ENCODE measurements around the gene RTL1. TPM values are rescaled to one million over a fixed set of nuclear protein-coding genes. Genes with fewer than 3 reads are reported as not detected.

Gene RTL1
- total RNA-seq, 1 experiment from 2014 or later = not detected

DNA sequence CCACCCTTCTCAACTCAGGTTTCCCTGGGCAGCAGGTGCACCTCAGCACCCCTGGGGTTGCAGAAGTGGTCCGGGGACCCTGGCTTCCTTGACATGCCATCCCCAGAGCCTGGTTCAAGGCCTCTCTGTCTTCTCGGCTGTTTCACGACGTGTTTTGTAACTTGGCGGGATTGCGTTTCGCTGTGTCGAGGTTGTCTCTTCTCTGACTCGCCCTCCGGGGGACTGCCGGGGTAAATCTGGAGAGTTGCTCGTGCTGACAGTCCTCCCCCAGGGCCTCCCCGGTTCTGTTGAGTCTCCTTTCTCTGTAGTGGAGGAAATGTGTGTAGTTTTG lies 52.0 kb downstream of the RTL1 start:
- no peak for DNase-seq (ENCODE audit: low spot score)

DNA sequence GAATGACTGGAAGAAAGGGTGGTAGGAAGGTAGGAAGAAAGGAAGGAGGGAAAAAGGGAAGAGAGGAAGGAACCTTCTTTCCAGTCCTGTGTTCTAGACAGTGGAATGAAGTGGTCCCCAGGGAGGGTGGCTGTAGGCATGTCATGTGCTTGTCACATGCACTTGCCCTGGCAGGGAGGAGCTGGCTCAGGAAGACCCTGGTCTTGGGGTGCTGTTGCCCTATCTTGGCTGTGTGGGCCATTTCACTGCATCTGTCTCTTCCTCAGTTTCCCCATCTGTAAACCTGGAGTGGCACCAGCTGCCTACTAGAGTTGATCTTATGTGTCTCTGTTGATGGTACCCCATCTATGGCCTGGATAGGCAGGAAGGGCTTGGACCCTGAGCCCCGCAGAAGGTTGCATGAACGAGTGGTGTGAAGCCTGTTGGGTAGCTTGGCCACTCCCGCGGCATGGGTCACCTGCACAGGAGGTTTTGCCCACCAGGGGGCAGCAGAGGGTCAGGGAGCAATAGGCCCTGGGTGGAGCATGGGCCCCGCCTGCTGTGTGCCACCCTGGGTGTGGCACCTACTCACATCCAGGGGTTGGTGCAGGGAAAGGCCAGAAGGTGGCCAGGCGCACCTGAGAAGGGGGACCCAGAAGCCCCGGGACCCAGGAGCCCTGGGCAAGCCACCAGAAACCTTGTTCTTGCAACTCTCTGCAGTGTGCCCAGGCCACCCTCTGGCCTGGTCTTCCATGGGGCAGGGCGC lies 52.5 kb downstream of the RTL1 start:
- DNase-seq (ENCODE audit: low spot score) = peak; percentile 73

DNA sequence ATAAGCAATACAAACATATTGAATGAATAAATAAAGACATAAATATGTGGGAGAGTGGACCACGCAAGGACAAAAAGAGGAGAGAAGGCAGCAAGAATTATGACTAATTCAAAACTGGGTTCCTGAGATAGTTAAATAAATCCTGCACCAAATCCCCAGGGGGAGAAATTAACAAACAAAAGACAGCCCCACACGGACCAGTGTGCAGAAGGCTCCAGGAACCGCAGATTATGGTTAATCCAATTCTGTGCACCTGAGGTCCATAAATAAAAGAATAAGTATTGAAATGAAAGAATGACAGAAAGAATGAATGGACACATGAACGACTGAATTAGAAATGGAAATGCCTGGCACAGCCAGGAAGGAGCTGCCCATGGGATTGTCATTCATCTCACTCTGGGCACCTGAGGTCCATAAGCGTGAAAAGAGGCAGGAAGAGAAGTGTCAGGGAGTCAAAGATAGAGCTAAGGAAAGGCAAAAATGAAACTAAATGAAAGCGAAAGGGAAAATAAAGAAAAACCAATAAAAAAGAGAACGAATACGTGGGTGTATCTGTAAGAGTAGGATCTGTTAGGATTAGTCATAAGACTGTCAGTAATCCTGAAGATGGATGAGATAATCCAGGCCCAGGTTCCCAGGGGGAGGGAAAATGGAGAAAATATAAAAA lies 54.3 kb downstream of the RTL1 start:
- no peak for DNase-seq (ENCODE audit: low spot score)

DNA sequence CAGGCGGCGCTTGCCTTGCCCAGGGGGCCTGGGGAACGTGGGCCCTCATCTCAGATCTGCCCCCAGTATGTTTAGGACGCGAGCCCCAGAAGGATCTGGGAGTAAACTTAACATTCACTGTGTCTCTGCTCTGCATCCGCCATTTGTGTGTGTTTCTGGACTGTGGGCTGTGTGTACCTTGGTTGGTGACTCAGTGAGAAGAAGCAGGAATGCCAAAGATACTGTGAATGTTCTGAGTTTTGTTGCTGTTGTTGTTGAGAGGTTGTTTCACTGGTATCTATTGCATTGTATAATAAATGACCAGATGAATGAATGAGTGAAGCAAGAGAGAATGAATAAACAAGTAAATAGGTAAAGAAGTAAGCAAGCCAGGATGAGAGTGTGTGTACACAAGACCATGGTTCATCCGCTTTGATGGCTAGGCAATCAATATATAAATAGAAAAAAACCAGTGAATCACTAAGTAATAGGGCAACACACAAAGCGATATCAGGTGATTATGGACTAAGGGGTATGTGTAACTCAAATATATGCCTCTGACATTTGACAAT lies 57.1 kb downstream of the RTL1 start:
- no peak for DNase-seq (ENCODE audit: low spot score)

DNA sequence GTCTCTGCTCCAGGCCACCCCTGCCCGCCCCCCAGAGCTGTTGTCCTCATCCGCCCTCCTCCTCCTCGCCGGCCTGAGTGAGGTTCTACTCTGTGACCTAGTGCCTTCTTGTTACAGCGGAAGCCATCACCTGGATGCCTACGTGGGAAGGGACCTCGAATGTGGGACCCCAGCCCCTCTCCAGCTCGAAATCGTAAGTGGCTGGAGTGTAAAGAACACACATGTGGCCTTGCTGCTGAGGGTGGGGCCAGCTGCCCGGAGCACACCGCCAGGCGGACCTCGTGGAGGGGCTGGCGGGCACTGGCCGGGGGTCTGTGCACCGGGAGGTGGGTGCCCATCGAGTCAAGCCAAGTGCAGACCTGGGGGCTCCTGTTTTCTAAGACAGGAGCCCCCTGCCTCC lies 58.2 kb downstream of the RTL1 start:
- DNase-seq (ENCODE audit: low spot score) = no peak

DNA sequence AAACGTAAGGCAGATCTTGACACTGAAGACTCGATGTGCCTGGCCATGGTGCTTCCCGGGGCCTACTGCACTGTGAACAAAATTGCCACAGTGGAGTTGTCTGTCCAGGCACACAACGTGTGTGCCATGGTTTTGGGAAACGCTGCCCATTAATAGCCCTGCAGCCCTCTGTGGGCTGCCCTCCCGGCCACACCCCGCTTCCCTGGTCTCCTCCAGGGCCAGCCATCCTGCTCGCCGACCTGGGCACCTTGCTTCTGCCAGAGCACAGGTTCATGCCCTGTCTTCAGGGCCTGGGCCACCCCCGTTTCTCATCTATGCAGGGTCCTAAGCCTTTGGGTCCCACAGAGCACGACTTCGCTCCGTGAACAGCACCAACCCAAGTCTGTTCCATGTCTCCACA lies 58.7 kb downstream of the RTL1 start:
- DNase-seq (ENCODE audit: low spot score) = no peak

DNA sequence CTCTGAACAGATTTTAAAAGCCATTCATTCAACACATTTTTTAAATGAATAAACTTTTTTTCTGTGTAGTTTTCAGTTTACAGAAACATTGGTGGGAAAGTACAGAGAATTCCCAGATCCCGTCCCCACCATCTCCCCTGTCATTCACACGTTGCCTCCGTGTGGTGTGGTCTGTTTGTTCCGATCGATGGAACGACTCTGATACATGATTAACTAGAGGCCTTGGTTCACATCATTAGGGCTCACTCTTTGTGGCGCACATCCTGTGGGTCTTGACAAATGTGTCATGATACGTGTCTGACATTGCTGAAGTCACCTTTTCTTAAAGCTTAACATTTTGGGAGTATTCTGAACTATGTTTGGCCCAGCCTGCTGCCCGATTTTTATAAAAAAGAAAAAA lies 59.1 kb downstream of the RTL1 start:
- no peak for DNase-seq (ENCODE audit: low spot score)

DNA sequence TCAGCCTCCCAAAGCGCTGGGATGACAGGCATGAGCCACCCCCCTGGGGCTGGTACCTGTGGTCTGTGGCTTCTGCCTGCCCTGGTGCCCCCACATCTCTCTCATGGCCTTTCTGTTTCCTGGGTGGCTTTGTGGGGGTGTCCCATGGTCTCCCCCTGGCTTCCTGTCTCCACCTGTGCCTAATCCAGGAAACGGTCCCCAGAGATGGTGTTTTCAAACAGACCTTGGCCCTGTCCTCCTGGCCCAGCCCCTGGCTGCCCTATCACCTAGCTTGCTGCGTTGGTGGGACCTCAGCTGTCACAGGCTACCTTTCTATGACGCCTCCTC lies 59.5 kb downstream of the RTL1 start:
- no peak for DNase-seq (ENCODE audit: low spot score)

DNA sequence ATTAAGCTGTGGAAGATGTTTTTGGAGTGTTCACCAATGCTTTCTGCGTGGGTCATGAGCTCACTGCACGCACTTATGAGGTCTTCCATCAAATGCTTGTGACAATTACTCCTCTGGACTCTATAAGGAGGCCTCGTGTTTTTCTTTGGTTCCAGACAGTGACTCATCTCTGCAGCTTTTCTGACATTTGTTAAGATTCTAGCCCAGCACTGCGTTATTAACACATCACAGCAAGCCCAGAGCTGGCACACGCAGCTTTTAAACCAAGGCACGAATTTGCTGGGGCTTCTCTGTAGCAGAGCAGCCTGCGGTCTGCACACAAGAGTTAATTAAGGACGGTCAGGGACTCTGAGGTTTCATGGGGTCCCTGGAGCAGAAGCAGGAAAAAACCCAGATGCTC lies 60.7 kb downstream of the RTL1 start:
- DNase-seq (ENCODE audit: low spot score) = no peak

DNA sequence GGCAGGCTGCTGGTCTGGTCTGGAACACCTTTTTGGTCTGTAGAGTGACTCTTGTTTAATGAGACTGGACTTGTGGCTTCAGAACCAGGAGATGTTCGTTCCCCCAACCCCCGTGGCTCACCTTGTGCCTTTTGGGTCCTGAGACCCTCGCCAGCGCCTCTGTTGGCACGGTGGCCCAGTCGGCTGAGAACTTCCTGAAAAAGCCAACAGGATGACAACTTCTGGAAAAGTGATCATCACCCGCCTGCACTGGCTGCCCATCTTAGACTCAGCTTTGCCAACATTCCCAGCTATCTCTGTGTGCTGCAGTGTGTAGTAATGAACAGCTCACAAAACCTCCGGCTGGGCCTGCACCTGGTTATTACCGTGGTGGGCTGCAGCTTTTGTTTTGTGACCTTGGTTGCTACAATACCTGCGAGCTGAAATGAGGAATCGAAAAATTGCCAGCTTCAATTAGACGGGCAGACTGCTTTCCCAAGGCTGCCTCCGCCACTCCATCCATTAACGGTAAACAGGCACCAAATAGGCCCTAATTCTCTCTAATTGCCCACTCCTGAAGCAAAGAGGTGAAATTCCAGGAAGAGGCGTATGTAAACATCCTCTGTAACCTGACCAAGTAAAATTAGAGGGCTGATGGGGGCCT lies 61.6 kb downstream of the RTL1 start:
- DNase-seq (ENCODE audit: low spot score) = no peak

DNA sequence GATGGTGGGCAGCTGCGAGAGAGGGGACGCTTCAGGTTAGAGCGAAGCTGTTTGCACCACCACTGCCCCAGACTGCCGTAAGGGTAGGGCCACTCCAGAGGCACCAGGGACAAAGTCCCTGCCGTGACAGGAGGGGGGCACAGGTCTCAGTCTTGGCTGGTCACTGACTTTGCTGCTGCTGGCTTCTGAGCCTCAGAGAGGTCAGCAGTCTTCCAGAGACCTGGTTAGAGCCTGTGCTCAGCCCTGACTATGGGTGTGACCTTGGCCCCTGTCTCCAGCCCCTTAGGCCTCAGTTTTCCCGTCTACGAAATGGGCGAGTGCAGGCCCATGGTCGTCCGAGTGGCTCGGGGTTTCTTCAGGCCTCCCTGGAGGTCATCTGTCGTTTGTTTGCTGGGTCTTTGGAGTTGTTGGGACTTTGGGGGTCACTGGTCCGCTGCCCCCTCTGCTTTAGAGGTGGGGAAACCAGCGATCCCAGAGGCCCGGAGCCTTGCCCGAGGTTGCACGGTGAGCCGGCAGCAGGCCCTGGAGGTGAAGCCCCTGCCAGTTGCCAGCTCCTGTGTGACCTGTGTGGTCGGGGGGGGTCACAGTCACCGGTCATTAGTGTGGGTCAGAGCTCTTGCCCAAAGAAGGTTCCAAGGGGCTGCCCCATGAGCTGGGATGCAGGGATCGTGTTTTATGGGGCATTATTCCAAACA lies 62.3 kb downstream of the RTL1 start:
- DNase-seq (ENCODE audit: low spot score) = no peak

DNA sequence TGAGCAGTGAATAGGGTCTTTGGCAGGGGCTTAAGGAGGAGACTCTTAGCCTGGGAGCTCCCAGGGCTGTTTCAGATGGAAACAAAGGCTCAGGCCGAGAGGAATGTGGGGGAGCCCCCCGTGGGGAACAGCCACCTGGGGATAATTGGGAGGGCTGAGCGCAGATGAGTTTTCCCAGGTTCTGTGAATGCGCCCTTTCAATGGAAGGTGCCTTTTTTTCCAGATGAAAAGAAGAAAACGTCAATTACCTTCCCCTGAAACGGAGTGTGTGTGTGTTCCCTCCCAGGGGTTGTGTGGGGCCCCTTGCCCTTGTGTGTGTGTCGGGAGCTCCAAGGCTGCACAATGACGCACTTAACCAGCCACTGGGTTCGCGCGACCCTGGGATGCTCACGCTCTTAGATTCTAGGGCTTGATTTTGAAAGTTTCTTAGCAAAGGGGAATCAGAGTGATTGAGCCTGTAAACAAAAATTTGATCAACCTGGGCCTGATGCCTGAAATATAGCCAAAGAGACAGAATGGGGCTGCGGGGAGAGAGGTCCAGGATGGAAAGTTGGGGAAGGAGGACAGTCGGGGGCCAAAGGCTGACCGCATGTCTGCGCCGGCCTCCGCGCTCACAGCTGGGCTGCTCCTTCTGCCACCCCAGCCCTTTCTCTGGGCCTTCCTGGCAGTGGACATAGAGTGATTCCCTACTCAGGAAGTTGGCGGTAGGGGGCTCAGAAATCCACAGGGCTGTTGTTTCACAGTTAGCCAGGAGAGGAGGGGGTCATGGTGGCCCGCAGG lies 63.0 kb downstream of the RTL1 start:
- DNase-seq (ENCODE audit: low spot score) = no peak

DNA sequence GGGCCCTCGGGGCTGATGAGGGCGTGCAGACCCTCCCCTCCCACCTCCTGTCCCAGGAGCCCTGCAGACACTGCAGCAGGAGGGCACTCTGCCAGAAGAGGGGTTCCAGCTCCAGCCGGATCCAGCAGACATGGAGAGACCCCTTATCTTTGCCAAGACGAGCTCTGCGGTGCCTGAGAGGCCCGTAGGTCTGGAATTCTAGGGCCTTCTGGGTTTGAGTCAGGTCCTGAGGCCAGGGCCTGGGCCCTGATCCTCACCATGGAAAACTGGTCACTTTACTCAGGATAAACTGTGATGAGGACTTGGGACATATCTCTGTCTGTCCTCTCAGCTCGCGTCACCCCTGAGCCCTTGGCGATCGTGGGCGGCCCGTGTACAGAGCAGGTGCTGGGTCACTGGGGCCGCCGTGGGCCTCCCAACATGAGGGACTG lies 63.8 kb downstream of the RTL1 start:
- DNase-seq (ENCODE audit: low spot score) = no peak

DNA sequence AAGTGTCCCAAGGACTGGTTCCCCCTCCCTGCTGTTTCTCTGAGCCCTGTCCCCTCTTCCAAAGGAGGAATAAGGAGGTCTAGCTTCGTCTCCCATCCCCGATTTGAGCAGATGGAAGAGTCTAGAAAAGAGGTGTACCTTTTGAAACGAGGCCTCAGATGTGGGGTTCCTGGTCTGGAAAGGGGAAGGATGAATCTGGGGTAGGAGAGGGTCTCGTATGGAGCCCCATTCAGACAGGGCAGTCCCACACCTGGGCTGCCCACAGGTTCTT lies 64.3 kb downstream of the RTL1 start:
- no peak for DNase-seq (ENCODE audit: low spot score)

DNA sequence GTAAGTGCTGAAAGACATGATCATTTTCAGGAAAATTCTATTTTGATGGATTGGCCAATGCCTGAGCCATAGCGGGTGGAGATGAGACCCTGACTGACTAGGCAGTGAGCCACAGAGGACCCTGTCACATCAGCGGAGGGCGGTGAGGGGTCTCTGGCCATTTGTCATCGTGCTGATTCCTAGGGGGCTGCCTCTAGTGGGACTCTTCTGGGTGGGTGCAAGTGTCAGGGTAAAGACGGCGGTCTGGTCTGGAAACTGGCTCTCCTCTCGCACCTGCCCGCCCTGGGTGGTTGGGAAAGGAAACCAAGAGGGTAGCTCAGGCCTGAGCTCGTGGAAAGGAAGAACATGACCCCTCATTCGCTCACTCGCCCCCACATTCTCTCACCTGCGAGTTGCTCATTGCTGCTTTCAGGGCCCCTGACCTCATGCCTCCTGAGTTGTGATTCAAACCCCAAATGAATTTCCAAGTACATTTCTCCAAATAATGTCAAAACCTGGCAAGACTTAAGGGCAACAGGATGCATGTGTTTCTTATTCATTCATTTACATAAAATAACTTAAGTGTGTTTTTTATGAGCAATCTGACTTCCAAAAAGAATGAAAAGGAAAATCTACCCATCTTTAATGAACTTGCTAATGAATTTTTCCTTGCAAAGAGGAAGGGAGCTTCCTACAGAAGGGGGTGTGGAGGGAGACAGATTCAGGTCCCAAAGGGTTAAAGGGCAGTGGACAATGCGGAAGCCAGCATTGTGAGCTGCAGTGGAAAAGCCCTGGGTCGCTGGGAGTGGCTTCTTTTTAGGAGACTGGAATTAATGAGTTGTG lies 64.8 kb downstream of the RTL1 start:
- no peak for DNase-seq (ENCODE audit: low spot score)

DNA sequence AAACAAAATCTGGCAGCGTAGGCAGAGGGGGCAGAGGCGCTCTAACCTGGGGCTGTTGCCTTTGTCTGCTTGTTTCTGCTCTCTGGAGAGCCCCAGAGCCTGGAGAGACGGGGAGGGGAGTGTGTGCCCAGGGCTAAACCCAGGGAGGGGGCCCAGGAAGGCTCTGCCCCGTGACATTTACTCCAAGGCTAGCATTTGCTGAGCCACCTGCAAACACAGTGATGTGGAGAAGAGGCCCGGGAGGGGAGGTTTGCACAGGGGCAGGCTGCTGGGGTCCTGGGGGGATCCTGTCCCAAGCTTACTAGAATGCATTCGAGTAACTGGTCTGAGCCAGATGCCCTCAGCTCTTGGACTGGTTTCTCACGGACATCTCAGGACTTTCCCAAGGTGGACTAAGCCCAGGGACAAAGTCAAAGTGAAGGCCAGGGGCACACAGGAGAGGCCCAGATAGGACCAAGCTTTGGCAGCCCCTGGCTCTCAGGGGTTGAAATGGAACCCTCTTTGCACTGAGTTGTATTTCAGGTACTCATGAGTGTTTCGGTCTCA lies 65.6 kb downstream of the RTL1 start:
- DNase-seq (ENCODE audit: low spot score) = no peak

DNA sequence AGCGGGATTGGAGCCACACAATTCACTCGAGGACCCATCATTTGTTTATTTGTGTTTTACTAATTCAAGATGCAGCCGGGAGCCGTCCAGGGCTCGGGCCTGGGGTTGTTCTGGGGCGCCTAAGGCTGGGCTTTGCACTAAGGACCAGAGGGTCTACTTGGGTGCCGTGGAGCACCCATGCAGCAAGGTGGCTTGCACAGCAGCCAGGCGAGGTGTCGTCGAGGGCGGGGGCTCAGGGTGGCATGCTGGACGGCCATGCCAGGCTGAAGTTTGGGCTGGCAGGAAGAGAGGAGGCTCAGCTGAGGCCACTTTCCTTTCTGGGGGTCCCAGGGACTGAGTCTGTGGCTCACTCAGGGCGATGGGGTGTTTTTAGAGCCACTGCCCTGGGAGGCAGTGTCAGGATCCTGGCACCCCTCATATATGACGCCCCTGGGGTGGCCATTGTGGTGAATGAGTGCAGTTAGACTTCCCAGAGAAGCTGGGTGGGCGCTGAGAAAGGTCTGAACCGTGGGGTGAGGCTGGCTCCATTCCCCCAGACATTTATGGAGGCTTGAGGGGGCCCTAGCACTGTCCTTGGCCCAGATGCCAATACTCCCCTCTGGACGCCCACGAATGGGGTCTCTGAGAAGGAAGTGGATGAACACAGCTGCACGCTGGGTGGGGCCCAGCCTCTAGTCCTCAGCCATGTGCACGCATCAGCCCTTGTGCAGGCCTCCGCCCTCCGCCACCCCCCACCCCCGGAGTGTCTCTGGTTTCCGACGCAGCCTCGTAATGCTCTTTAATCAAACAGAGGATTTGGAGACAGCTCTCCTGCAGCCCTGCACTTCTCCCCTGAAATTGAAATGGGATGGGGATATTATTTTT lies 66.3 kb downstream of the RTL1 start:
- DNase-seq (ENCODE audit: low spot score) = no peak

DNA sequence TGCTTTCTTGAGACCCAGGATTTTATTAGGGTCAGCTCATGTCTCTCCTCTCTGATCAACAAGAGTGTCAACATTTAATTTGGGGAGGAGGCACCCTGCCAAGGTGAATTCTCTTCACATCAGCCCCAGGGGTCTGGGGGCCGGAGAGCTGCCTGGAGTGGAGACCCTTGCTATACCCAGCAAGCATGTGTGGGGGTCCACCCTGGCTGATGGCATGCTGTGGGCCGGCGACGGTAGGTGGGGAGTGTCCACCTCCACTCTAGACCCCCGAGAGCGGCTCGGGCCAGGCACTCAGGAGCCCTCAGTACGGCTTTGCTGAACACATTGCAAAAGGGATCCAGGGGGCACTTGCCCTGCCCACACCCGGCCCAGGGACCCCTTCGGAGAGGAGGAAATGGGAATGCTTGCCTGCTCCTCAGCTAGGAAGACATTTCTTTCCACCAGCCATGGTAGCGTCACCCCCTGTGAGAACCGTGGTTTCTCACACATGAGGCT lies 67.2 kb downstream of the RTL1 start:
- no peak for DNase-seq (ENCODE audit: low spot score)

DNA sequence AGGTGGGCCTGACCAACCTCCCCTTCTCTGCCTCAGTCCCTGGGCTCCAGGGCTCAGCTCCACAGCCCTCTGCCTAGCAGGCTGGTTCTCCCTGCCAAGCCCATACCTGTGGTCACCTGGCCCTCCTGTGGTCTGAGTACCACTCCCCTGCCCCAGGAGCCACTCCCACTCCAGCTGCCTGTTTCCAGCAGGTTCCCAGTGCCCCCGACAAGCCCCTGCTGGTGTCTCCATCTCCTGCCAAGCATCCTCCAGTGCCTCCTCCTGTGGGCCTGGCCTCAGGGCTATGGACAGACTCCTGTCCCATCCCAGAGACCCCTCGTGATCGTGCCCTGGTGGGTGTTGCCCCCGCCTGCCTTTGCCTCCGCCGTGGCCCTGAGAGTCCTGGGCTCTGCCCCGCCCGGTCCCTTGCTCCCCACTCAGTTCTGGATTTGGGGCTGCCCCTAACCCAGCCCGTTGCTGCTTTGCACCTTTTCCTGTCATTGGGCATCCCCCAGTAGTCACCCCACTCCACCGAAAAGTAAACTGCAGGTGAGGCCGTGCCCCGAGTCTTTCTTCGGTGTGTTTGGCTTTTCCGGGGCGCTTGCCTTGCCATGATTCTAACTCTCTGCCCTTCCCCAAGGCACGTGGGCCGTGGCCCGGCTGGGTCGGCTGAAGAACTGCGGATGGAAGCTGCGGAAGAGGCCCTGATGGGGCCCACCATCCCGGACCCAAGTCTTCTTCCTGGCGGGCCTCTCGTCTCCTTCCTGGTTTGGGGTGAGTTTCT lies 67.8 kb downstream of the RTL1 start:
- DNase-seq (ENCODE audit: low spot score) = no peak
